Type B pancreatic cell (in vitro differentiated cells): ENCODE data around the gene GRIA1. TPM values are rescaled to one million over a fixed set of nuclear protein-coding genes. Genes with fewer than 3 reads are reported as not detected.

Experiments used
- DNase-seq: peaks from one replicate; pipeline ENCODE4 v3.0.0; 2021; ENCODE audit warnings: mixed read lengths; ENCODE audit not compliant: unreplicated experiment; ENCODE audit errors: extremely low spot score
- H3K27ac Mint-ChIP-seq: 2 replicates; pipeline ENCODE4 v1.8.0; 2021; ENCODE audit warnings: mild to moderate bottlenecking, mixed read lengths
- H3K27me3 Mint-ChIP-seq: 2 replicates; pipeline ENCODE4 v1.8.0; 2021; ENCODE audit warnings: mixed read lengths
- H3K36me3 Mint-ChIP-seq: 2 replicates; pipeline ENCODE4 v1.8.0; 2021; ENCODE audit warnings: mixed read lengths
- H3K4me1 Mint-ChIP-seq: one replicate; pipeline ENCODE4 v1.8.0; 2021; ENCODE audit warnings: mixed read lengths; ENCODE audit not compliant: unreplicated experiment
- H3K4me3 Mint-ChIP-seq: 2 replicates; pipeline ENCODE4 v1.8.0; 2021; ENCODE audit warnings: mild to moderate bottlenecking, mixed read lengths
- H3K9me3 Mint-ChIP-seq: 2 replicates; pipeline ENCODE4 v1.8.0; 2021; ENCODE audit warnings: mixed read lengths
- CTCF ChIP-seq: fragments of 200-600 bp; sonication (generic); conservative IDR thresholded peaks from 2 replicates; pipeline ENCODE4 v1.5.0; 2021; ENCODE audit warnings: antibody characterized with exemption, mild to moderate bottlenecking
- total RNA-seq: library from RNA; stranded (reverse); gene quantifications from 2 replicates; pipeline ENCODE4 v1.2.1, GENCODE V29; 2021; ENCODE audit warnings: low replicate concordance

GRIA1 gene
- total RNA-seq, 1 donor from 2014 or later: 18.0 TPM

- no peak for DNase-seq
- no peaks in the 10 kb centered on the region for H3K36me3 Mint-ChIP-seq
- H3K9me3 Mint-ChIP-seq: peaks cover 4% of the 10 kb centered on the region
- H3K27me3 Mint-ChIP-seq: no peaks in the 10 kb centered on the region
- TF ChIP-seq CTCF: no peak
- H3K4me1 Mint-ChIP-seq: peaks cover 22% of the 10 kb centered on the region
- peak overlapping the region; percentile 93 for H3K27ac Mint-ChIP-seq
- H3K4me3 Mint-ChIP-seq: peak overlapping the region; percentile 57
These were observed 133.4 kb downstream of the GRIA1 start for GRCh38 chr5:153623751-153624450.

GRCh38 chr5:153624451-153624765, 133.9 kb downstream of the GRIA1 start:
- H3K9me3 Mint-ChIP-seq: peaks cover 4% of the 10 kb centered on the region
- DNase-seq: no peak

GRCh38 chr5:153625826-153626354, 135.4 kb downstream of the GRIA1 start:
- TF ChIP-seq CTCF: no peak
- Mint-ChIP-seq H3K27me3 (no peaks in the 10 kb centered on the region), H3K9me3 (peaks cover 4% of the 10 kb centered on the region), H3K27ac (peak overlapping the region; percentile 40), H3K4me1 (peaks cover 16% of the 10 kb centered on the region), H3K4me3 (no peak overlapping the region), H3K36me3 (no peaks in the 10 kb centered on the region)
- no peak for DNase-seq

More at GRCh38 chr5:153624451-153624765, 133.9 kb downstream of the GRIA1 start:
- Mint-ChIP-seq H3K27me3 (no peaks in the 10 kb centered on the region), H3K4me1 (peaks cover 17% of the 10 kb centered on the region), H3K4me3 (peak overlapping the region; percentile 57), H3K27ac (peak overlapping the region; percentile 93), H3K36me3 (no peaks in the 10 kb centered on the region)
- no peak for TF ChIP-seq CTCF

- H3K4me3 Mint-ChIP-seq: no peak overlapping the region
- TF ChIP-seq CTCF: no peak
These were observed 136.4 kb downstream of the GRIA1 start for GRCh38 chr5:153626836-153627235.

GRCh38 chr5:153629027-153629895, 138.8 kb downstream of the GRIA1 start:
- no peaks in the 10 kb centered on the region for H3K36me3 Mint-ChIP-seq
- H3K27me3 Mint-ChIP-seq: no peaks in the 10 kb centered on the region
- no peak overlapping the region for H3K4me3 Mint-ChIP-seq
- peaks cover 4% of the 10 kb centered on the region for H3K9me3 Mint-ChIP-seq
- no peak overlapping the region for H3K27ac Mint-ChIP-seq
- DNase-seq: no peak
- peak; percentile 21 for TF ChIP-seq CTCF
- H3K4me1 Mint-ChIP-seq: peaks cover 6% of the 10 kb centered on the region

More at GRCh38 chr5:153626836-153627235, 136.4 kb downstream of the GRIA1 start:
- Mint-ChIP-seq H3K4me1 (peaks cover 16% of the 10 kb centered on the region), H3K27me3 (no peaks in the 10 kb centered on the region), H3K9me3 (peaks cover 4% of the 10 kb centered on the region), H3K27ac (no peak overlapping the region), H3K36me3 (no peaks in the 10 kb centered on the region)
- no peak for DNase-seq
